Thymus (tissue), 11 donors: ENCODE results near the gene FLOT2. TPM values are rescaled to one million over a fixed set of nuclear protein-coding genes. Genes with fewer than 3 reads are reported as not detected.
"Not testable (repeated sequence)": the region's sequence is repeated elsewhere in the genome, so short reads cannot be mapped to it uniquely, and the experiment has no call there.

Experiments used
- DNase-seq, 9 donors: peaks; one replicate each; pipeline ENCODE4 v3.0.0-alpha.2; 2013; ENCODE audit warnings: low spot score in 9 of 9, low read depth in 6 of 9, missing footprints in 1 of 9
- H3K27ac ChIP-seq, 2 donors: one replicate each; pipeline ENCODE4 v1.5.1; 2013; ENCODE audit warnings: control low read depth in 1 of 2, low read depth in 1 of 2, low read length in 1 of 2, mild to moderate bottlenecking in 1 of 2, moderate library complexity in 1 of 2
- H3K27me3 ChIP-seq, 2 donors: one replicate each; pipeline ENCODE4 v1.5.1; 2013; ENCODE audit warnings: low read length in 1 of 2; ENCODE audit not compliant: control insufficient read depth in 2 of 2, insufficient read depth in 1 of 2
- H3K36me3 ChIP-seq, 2 donors: one replicate each; pipeline ENCODE4 v1.5.1; 2013; ENCODE audit warnings: low read length in 1 of 2, mild to moderate bottlenecking in 1 of 2, moderate library complexity in 1 of 2; ENCODE audit not compliant: control insufficient read depth in 2 of 2, insufficient read depth in 2 of 2
- H3K4me1 ChIP-seq, 2 donors: one replicate each; pipeline ENCODE4 v1.5.1; 2013; ENCODE audit warnings: low read length in 2 of 2; ENCODE audit not compliant: control insufficient read depth in 2 of 2, insufficient read depth in 2 of 2
- H3K4me3 ChIP-seq, 2 donors: one replicate each; pipeline ENCODE4 v1.5.1; 2013; ENCODE audit warnings: low read length in 2 of 2, control low read depth in 1 of 2, mild to moderate bottlenecking in 1 of 2
- H3K9me3 ChIP-seq, 2 donors: one replicate each; pipeline ENCODE4 v1.5.1; 2013; ENCODE audit warnings: low read length in 1 of 2, mild to moderate bottlenecking in 1 of 2; ENCODE audit not compliant: control insufficient read depth in 2 of 2, insufficient read depth in 1 of 2
- WGBS: extraction: QIAGEN DNeasy Blood & Tissue Kit; methylation state at CpG from one replicate; pipeline ENCODE4 v1.1.7; 2013; 5-methylcytosine and 5-hydroxymethylcytosine counted together
- polyA plus RNA-seq: library from polyadenylated mRNA; stranded (reverse); fragments of 200-250 nt; gene quantifications from one replicate; pipeline ENCODE4 v1.2.3, GENCODE V29; 2013
- total RNA-seq: library from RNA; stranded (reverse); fragments of 120-200 nt; gene quantifications from one replicate; pipeline ENCODE4 v1.2.4, GENCODE V29; 2013
- donor health status: healthy.

FLOT2 gene
- total and polyA plus RNA-seq, 2 donors, result 29.9 to 82.1 TPM

- WGBS, result 83% methylated on average over 16 of the region's 16 CpGs
- H3K36me3 ChIP-seq, DNase-seq, H3K27me3 ChIP-seq, H3K4me3 ChIP-seq, H3K9me3 ChIP-seq: not testable (repeated sequence)
- peaks cover 18 to 38% of the 10 kb centered on the region in 2 donors for H3K4me1 ChIP-seq
- peak overlapping the region; percentile 63 to 80 for H3K27ac ChIP-seq
These were observed 4.0 kb downstream of the FLOT2 start for GRCh38 chr17:28893248-28894183.

- no peak overlapping the region for H3K4me3 ChIP-seq
- DNase-seq, result no peak
- H3K27ac ChIP-seq, result peak overlapping the region in 1 of 2 donors; percentile 48
- no peaks in the 10 kb centered on the region for H3K9me3 ChIP-seq
- H3K36me3 ChIP-seq, result no peaks in the 10 kb centered on the region
- peaks cover 14 to 31% of the 10 kb centered on the region in 2 donors for H3K4me1 ChIP-seq
- no peaks in the 10 kb centered on the region for H3K27me3 ChIP-seq
- WGBS, result 95% methylated on average over 4 of the region's 4 CpGs
These were observed 5.5 kb downstream of the FLOT2 start for GRCh38 chr17:28892024-28892423.

DNA sequence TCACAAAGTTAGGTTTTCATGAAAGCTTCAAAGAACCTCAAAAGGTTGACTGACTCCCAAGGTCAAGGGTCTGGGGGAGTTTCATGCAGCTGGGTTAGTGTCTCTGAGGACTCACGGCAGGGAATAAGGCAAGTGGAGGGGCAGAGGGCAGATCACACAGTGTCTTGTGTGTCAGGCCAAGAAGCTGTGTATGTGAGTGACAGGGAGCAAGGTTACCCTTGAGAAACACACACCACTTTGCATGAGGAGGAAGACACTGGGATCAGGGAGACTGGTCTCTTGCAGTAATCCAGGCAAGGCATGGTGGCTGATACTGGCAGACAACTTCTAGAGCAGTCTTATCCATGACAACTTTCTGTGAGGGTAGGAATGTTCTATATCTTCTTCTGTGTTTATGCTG, 6.3 kb downstream of the FLOT2 start:
- Histone ChIP-seq H3K27ac (no peak overlapping the region), H3K27me3 (no peaks in the 10 kb centered on the region), H3K9me3 (no peaks in the 10 kb centered on the region), H3K4me3 (no peak overlapping the region), H3K4me1 (peaks cover 9 to 25% of the 10 kb centered on the region in 2 donors), H3K36me3 (no peaks in the 10 kb centered on the region)
- 90% methylated on average over 1 of the region's 1 CpG for WGBS
- DNase-seq, result no peak

DNA sequence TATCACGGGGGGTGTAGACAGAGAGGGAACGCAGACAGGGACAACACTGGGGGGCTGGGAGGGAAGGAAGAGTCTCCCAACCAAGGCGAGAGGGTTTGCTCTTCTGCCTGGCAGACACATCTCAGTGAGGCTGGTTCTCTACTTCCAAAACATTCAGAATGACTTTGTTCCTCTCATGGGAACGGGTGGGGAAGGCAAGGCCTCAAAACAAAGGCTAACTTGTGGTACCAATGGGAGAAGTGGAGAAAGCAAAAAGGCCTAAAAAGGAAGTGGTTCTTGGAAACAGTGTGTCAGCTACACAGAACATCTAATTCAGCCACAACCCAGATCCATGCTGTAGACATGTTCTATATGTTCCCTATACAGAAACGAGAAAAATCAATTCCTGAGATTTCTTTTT, 7.5 kb downstream of the FLOT2 start:
- no peak overlapping the region for H3K4me3 ChIP-seq
- H3K27me3 ChIP-seq, result no peaks in the 10 kb centered on the region
- WGBS, result 92% methylated on average over 5 of the region's 5 CpGs
- H3K4me1 ChIP-seq, result peaks cover 4 to 19% of the 10 kb centered on the region in 2 donors
- H3K36me3 ChIP-seq, result peaks cover 7 to 9% of the 10 kb centered on the region in 2 donors
- DNase-seq, result no peak
- no peaks in the 10 kb centered on the region for H3K9me3 ChIP-seq
- H3K27ac ChIP-seq, result no peak overlapping the region

DNA sequence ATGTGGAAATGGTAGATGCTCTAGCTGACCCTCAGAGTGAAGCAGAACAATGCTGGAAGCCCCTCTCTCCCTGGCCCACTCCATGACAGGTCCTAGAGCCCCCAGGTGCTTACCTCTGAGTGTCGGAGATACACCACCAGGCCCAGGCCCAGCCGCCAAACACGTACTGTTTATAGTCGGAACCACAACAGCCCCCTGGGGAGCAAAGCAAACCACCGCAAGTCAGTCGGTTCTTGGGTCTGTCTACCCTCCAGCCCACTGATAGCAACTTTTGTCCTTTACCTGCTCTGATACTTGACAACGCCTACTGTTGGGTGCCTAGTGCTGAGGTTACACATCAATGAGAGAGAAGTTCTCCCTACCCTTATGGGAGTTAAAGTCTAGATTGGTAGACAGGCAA, 8.7 kb downstream of the FLOT2 start:
- WGBS, result 96% methylated on average over 7 of the region's 7 CpGs
- DNase-seq, result no peak
- Histone ChIP-seq H3K4me3 (no peak overlapping the region), H3K4me1 (peaks cover 4 to 19% of the 10 kb centered on the region in 2 donors), H3K9me3 (no peaks in the 10 kb centered on the region), H3K27ac (no peak overlapping the region), H3K27me3 (no peaks in the 10 kb centered on the region), H3K36me3 (peaks cover 12 to 13% of the 10 kb centered on the region in 2 donors)

GRCh38 chr17:28887871-28888471, 9.6 kb downstream of the FLOT2 start:
- 98% methylated on average over 12 of the region's 12 CpGs for WGBS
- H3K4me1 ChIP-seq, result peaks cover 4 to 14% of the 10 kb centered on the region in 2 donors
- no peaks in the 10 kb centered on the region for H3K27me3 ChIP-seq
- DNase-seq, result no peak
- no peak overlapping the region for H3K27ac ChIP-seq
- H3K4me3 ChIP-seq, result no peak overlapping the region
- H3K9me3 ChIP-seq, result no peaks in the 10 kb centered on the region
- H3K36me3 ChIP-seq, result peaks cover 16 to 18% of the 10 kb centered on the region in 2 donors

GRCh38 chr17:28885951-28886350, 11.6 kb downstream of the FLOT2 start:
- Histone ChIP-seq H3K4me3 (no peak overlapping the region), H3K27ac (no peak overlapping the region), H3K27me3 (no peaks in the 10 kb centered on the region), H3K36me3 (peaks cover 34 to 38% of the 10 kb centered on the region in 2 donors), H3K9me3 (no peaks in the 10 kb centered on the region), H3K4me1 (no peaks in the 10 kb centered on the region)
- WGBS, result 95% methylated on average over 10 of the region's 10 CpGs
- no peak for DNase-seq

- no peak for DNase-seq
- Histone ChIP-seq H3K27ac (no peak overlapping the region), H3K4me3 (no peak overlapping the region), H3K27me3 (no peaks in the 10 kb centered on the region), H3K9me3 (no peaks in the 10 kb centered on the region), H3K36me3 (peaks cover 40 to 44% of the 10 kb centered on the region in 2 donors), H3K4me1 (no peaks in the 10 kb centered on the region)
- 98% methylated on average over 4 of the region's 4 CpGs for WGBS
These were observed 12.2 kb downstream of the FLOT2 start for GRCh38 chr17:28885363-28885762.

DNA sequence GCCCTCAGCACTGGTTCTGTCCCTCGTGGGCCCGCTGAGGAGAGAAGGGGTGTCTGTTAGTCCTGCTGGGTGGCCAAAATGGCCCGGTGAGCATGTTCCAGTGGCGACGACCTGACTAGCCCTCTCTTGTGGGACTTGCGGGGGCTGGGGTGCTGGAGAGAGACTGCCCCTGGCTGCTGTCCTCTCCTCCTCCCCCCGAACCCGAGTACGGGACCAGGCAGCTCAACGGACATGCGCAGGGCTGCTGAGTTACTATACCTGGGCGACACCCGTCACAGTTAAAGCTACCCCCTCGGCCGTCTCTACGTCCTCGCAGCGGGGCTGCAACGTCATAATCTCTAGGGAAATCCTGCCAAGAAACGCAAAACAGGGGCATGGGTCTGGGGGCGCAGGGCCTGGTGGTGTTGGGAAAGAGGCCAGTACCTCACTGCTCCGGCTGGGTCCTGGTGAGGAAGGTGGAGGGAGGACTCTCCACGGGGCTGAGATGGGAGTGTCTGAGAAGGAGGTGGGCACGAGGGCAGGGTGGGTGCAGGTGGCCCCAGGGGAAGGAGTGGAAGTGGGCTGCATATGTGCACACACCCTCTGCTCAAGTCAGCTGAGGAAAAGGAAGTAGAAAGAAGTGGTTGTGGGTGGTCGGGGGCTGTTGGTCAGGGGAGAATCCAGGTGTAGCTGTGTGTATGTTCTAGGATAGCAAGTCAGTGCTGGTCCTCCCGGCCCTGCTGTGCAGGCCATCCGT, 13.4 kb downstream of the FLOT2 start:
- H3K4me1 ChIP-seq, result no peaks in the 10 kb centered on the region
- no peak overlapping the region for H3K4me3 ChIP-seq
- H3K27ac ChIP-seq, result no peak overlapping the region
- H3K27me3 ChIP-seq, result no peaks in the 10 kb centered on the region
- H3K36me3 ChIP-seq, result peaks cover 52 to 56% of the 10 kb centered on the region in 2 donors
- no peaks in the 10 kb centered on the region for H3K9me3 ChIP-seq
- DNase-seq, result no peak
- 91% methylated on average over 27 of the region's 27 CpGs for WGBS
